OCI-LY1 (cell line): ENCODE measurements around the gene GPR155.
"Not testable (repeated sequence)": the region's sequence is repeated elsewhere in the genome, so short reads cannot be mapped to it uniquely, and the experiment has no call there.

Experiments
- H2AFZ ChIP-seq: fragments of 200-600 bp; sonication (generic), shearing (Covaris generic); 2 replicates; pipeline ENCODE4 v1.6.0; 2014; ENCODE audit warnings: antibody characterized with exemption, mild to moderate bottlenecking, low read length
- H3F3A ChIP-seq: fragments of 200-600 bp; sonication (generic), shearing (Covaris generic); 2 replicates; pipeline ENCODE4 v1.6.0; 2014; ENCODE audit warnings: mild to moderate bottlenecking, antibody characterized with exemption, low read length, moderate library complexity; ENCODE audit not compliant: insufficient read depth
- H3K27ac ChIP-seq: fragments of 200-600 bp; sonication (generic); 2 replicates; pipeline ENCODE4 v1.5.1; 2014; ENCODE audit warnings: low read length, mixed run types, mild to moderate bottlenecking, low read depth; ENCODE audit not compliant: poor library complexity, severe bottlenecking
- H3K27me3 ChIP-seq: fragments of 200-600 bp; sonication (generic); 2 replicates; pipeline ENCODE4 v1.6.0; 2014; ENCODE audit warnings: antibody characterized with exemption, mild to moderate bottlenecking, low read length, moderate library complexity; ENCODE audit not compliant: insufficient read depth
- H3K36me3 ChIP-seq: fragments of 200-600 bp; sonication (generic); 2 replicates; pipeline ENCODE4 v1.6.1; 2014; ENCODE audit warnings: mild to moderate bottlenecking, antibody characterized with exemption, low read length, moderate library complexity, mixed read lengths; ENCODE audit not compliant: insufficient read depth
- H3K4me1 ChIP-seq: fragments of 200-600 bp; sonication (generic); 2 replicates; pipeline ENCODE4 v1.5.1; 2014; ENCODE audit warnings: mild to moderate bottlenecking, low read length, moderate library complexity; ENCODE audit not compliant: insufficient read depth, severe bottlenecking
- H3K4me2 ChIP-seq: fragments of 200-600 bp; sonication (generic), shearing (Covaris generic); 2 replicates; pipeline ENCODE4 v1.6.1; 2014; ENCODE audit warnings: low read length
- H3K4me3 ChIP-seq: fragments of 200-600 bp; sonication (generic); 2 replicates; pipeline ENCODE4 v1.5.1; 2014; ENCODE audit warnings: low read length, low read depth, mild to moderate bottlenecking, mixed read lengths; ENCODE audit not compliant: poor library complexity, severe bottlenecking
- H3K79me2 ChIP-seq: fragments of 200-600 bp; shearing (Covaris generic); 2 replicates; pipeline ENCODE4 v1.6.1; 2016; ENCODE audit warnings: mixed run types, low read length, mixed read lengths; ENCODE audit not compliant: insufficient read depth
- H3K9ac ChIP-seq: fragments of 200-600 bp; sonication (generic), shearing (Covaris generic); 2 replicates; pipeline ENCODE4 v1.6.1; 2014; ENCODE audit warnings: mild to moderate bottlenecking, low read length, mixed read lengths
- H3K9me2 ChIP-seq: fragments of 200-600 bp; sonication (generic), shearing (Covaris generic); 2 replicates; pipeline ENCODE4 v1.6.1; 2014; ENCODE audit warnings: low read depth, mild to moderate bottlenecking, low read length, mixed read lengths
- H3K9me3 ChIP-seq: fragments of 200-600 bp; shearing (Covaris generic); 2 replicates; pipeline ENCODE4 v1.6.1; 2014; ENCODE audit warnings: low read length, mixed read lengths
- H4K20me1 ChIP-seq: fragments of 200-600 bp; sonication (generic), shearing (Covaris generic); 2 replicates; pipeline ENCODE4 v1.6.0; 2016; ENCODE audit warnings: mild to moderate bottlenecking, low read length; ENCODE audit not compliant: insufficient read depth
- CTCF ChIP-seq: fragments of 200-600 bp; sonication (generic), shearing (Covaris generic); IDR thresholded peaks from 2 replicates; pipeline ENCODE4 v1.5.1; 2017; ENCODE audit warnings: mild to moderate bottlenecking, antibody characterized with exemption, low read length, moderate library complexity, mixed read lengths
- EZH2 ChIP-seq: fragments of 200-600 bp; sonication (generic), shearing (Covaris generic); IDR thresholded peaks from 2 replicates; pipeline ENCODE4 v1.8.0; 2017; ENCODE audit warnings: borderline replicate concordance, mixed run types, mild to moderate bottlenecking, antibody characterized with exemption, low read length, moderate library complexity, mixed read lengths

GPR155 gene

GRCh38 chr2:174430066-174430465, 56.8 kb downstream of the GPR155 start:
- H3K36me3 ChIP-seq = peaks cover 14% of the 10 kb centered on the region
- H3K9ac ChIP-seq = no peak overlapping the region
- H2AFZ ChIP-seq = no peak overlapping the region
- TF ChIP-seq EZH2 (no peak), CTCF (no peak)
- H3K9me2 ChIP-seq = no peaks in the 10 kb centered on the region
- H3K4me2 ChIP-seq = no peak overlapping the region
- no peaks in the 10 kb centered on the region for H4K20me1 ChIP-seq
- no peak overlapping the region for H3K4me3 ChIP-seq
- no peaks in the 10 kb centered on the region for H3K27me3 ChIP-seq
- peaks cover 8% of the 10 kb centered on the region; the same call in 1 of the 2 replicates for H3K9me3 ChIP-seq
- no peak overlapping the region for H3K27ac ChIP-seq
- no peaks in the 10 kb centered on the region for H3K79me2 ChIP-seq
- H3F3A ChIP-seq = no peaks in the 10 kb centered on the region
- H3K4me1 ChIP-seq = no peaks in the 10 kb centered on the region

GRCh38 chr2:174428214-174428613, 58.6 kb downstream of the GPR155 start:
- Histone ChIP-seq H3K27ac (no peak overlapping the region), H3K79me2 (no peaks in the 10 kb centered on the region), H3K27me3 (no peaks in the 10 kb centered on the region), H4K20me1 (no peaks in the 10 kb centered on the region), H3K36me3 (peaks cover 14% of the 10 kb centered on the region), H3K9ac (no peak overlapping the region), H2AFZ (no peak overlapping the region), H3K4me3 (no peak overlapping the region), H3K4me2 (no peak overlapping the region), H3K4me1 (no peaks in the 10 kb centered on the region), H3F3A (no peaks in the 10 kb centered on the region), H3K9me3 (peaks cover 8% of the 10 kb centered on the region; the same call in 1 of the 2 replicates), H3K9me2 (no peaks in the 10 kb centered on the region)
- TF ChIP-seq EZH2 (no peak), CTCF (no peak)

GRCh38 chr2:174412256-174412655, 74.6 kb downstream of the GPR155 start:
- no peaks in the 10 kb centered on the region for H3K27me3 ChIP-seq
- TF ChIP-seq CTCF = no peak
- TF ChIP-seq EZH2 = no peak
- H3K9ac ChIP-seq = no peak overlapping the region
- no peaks in the 10 kb centered on the region for H3K4me1 ChIP-seq
- no peak overlapping the region for H3K4me2 ChIP-seq
- H2AFZ ChIP-seq = no peak overlapping the region
- H3K79me2 ChIP-seq = no peaks in the 10 kb centered on the region
- no peaks in the 10 kb centered on the region for H3F3A ChIP-seq
- no peaks in the 10 kb centered on the region for H3K9me2 ChIP-seq
- 0 out of 2 replicates have a peak, but pooled peaks cover 8% of the 10 kb centered on the region for H3K36me3 ChIP-seq
- no peaks in the 10 kb centered on the region for H4K20me1 ChIP-seq
- no peaks in the 10 kb centered on the region for H3K9me3 ChIP-seq
- H3K27ac ChIP-seq = no peak overlapping the region
- H3K4me3 ChIP-seq = no peak overlapping the region

- not testable (repeated sequence) for H3K27me3 ChIP-seq, H4K20me1 ChIP-seq, H3K27ac ChIP-seq, H3K4me1 ChIP-seq, H3K79me2 ChIP-seq, H3F3A ChIP-seq, H3K9ac ChIP-seq, H3K36me3 ChIP-seq, H3K4me2 ChIP-seq, H3K4me3 ChIP-seq, H3K9me3 ChIP-seq, H2AFZ ChIP-seq, H3K9me2 ChIP-seq
These were observed 76.8 kb downstream of the GPR155 start for GRCh38 chr2:174410039-174410438.
